Suprapubic skin (tissue), 3 donors: ENCODE measurements around the gene PROKR1.

Experiments used
- CTCF ChIP-seq, 2 donors: fragments of 200-600 bp in 1 of 2; fragments of 450-650 bp in 1 of 2; sonication (generic) in 1 of 2; IDR thresholded peaks; one replicate each; pipeline ENCODE4 v1.5.1; 2016 to 2019; ENCODE audit warnings: antibody characterized with exemption in 2 of 2, mild to moderate bottlenecking in 1 of 2, moderate library complexity in 1 of 2
- POLR2A ChIP-seq, 2 donors: fragments of 450-650 bp; IDR thresholded peaks; one replicate each; pipeline ENCODE4 v1.6.1; 2017; ENCODE audit warnings: antibody characterized with exemption in 2 of 2, mild to moderate bottlenecking in 2 of 2, moderate library complexity in 2 of 2

GRCh38 chr2:68692511-68692910 lies 49.1 kb downstream of the PROKR1 start:
- no peak for TF ChIP-seq POLR2A (IDR thresholded peaks at IDR 0.05)
- no peak for TF ChIP-seq CTCF (IDR thresholded peaks at IDR 0.05)
